OCI-LY3 (cell line): ENCODE measurements around the gene TMEM255A.
A peak's percentile ranks its signal among the peaks of the same experiment; 100 is the strongest.

Source experiments
- H2AFZ ChIP-seq: fragments of 200-600, 300-600 bp; shearing (Covaris generic); 2 replicates; pipeline ENCODE4 v1.6.0; 2014; ENCODE audit warnings: antibody characterized with exemption, low read depth, low read length
- H3K27ac ChIP-seq: fragments of 200-600, 300-600 bp; sonication (generic); 2 replicates; pipeline ENCODE4 v1.5.1; 2014; ENCODE audit warnings: mild to moderate bottlenecking, low read length, moderate library complexity, mixed read lengths
- H3K27me3 ChIP-seq: fragments of 200-600, 300-600 bp; sonication (generic); 2 replicates; pipeline ENCODE4 v1.6.1; 2014; ENCODE audit warnings: low read depth, low read length, mixed read lengths
- H3K36me3 ChIP-seq: fragments of 200-600, 300-600 bp; sonication (generic); replicated peaks from 2 replicates; pipeline ENCODE3; 2014; ENCODE audit warnings: low read depth, low read length, mixed read lengths
- H3K4me1 ChIP-seq: fragments of 300-600, 200-600 bp; sonication (generic); 2 replicates; pipeline ENCODE4 v1.6.1; 2014; ENCODE audit warnings: low read length, mixed read lengths
- H3K4me2 ChIP-seq: fragments of 200-600, 300-600 bp; sonication (generic); 2 replicates; pipeline ENCODE4 v1.6.1; 2014; ENCODE audit warnings: low read length, mixed read lengths
- H3K4me3 ChIP-seq: fragments of 300-600, 200-600 bp; sonication (generic); 2 replicates; pipeline ENCODE4 v1.5.1; 2014; ENCODE audit warnings: antibody characterized with exemption, mild to moderate bottlenecking, low read length, moderate library complexity
- H3K79me2 ChIP-seq: fragments of 300-600, 200-600 bp; shearing (Covaris generic); 2 replicates; pipeline ENCODE4 v1.6.1; 2014; ENCODE audit warnings: mild to moderate bottlenecking, low read length, mixed read lengths
- H3K9ac ChIP-seq: fragments of 300-600, 200-600 bp; shearing (Covaris generic); 2 replicates; pipeline ENCODE4 v1.6.0; 2014; ENCODE audit warnings: mild to moderate bottlenecking, low read length, moderate library complexity
- H3K9me3 ChIP-seq: fragments of 200-600, 300-600 bp; shearing (Covaris generic); 2 replicates; pipeline ENCODE4 v1.6.1; 2014; ENCODE audit warnings: low read length, mixed read lengths; ENCODE audit not compliant: insufficient read depth
- H4K20me1 ChIP-seq: fragments of 200-600, 300-600 bp; sonication (generic); 2 replicates; pipeline ENCODE4 v1.6.1; 2016; ENCODE audit warnings: low read length, mixed read lengths; ENCODE audit not compliant: insufficient read depth
- CTCF ChIP-seq: fragments of 200-600, 300-600 bp; sonication (generic); IDR thresholded peaks from 2 replicates; pipeline ENCODE4 v1.5.1; 2014; ENCODE audit warnings: antibody characterized with exemption, low read length, low read depth
- EZH2phosphoT487 ChIP-seq: fragments of 200-600 bp; shearing (Covaris generic); IDR thresholded peaks from 2 replicates; pipeline ENCODE4 v1.6.1; 2018; ENCODE audit warnings: antibody characterized with exemption, mixed run types, low read depth

The TMEM255A gene

GRCh38 chrX:120306630-120307029 is 4.6 kb downstream of the TMEM255A start:
- Histone ChIP-seq H3K4me1 (peaks cover 51% of the 10 kb centered on the region), H3K4me3 (no peak overlapping the region), H3K27me3 (0 out of 2 replicates have a peak, but pooled peaks cover 3% of the 10 kb centered on the region), H3K79me2 (no peaks in the 10 kb centered on the region), H3K9ac (no peak overlapping the region), H3K4me2 (no peak overlapping the region), H4K20me1 (no peaks in the 10 kb centered on the region), H3K36me3 (no peaks in the 10 kb centered on the region), H3K27ac (no peak overlapping the region), H3K9me3 (no peaks in the 10 kb centered on the region), H2AFZ (no peak overlapping the region)
- TF ChIP-seq EZH2phosphoT487 (no peak), CTCF (no peak)

DNA sequence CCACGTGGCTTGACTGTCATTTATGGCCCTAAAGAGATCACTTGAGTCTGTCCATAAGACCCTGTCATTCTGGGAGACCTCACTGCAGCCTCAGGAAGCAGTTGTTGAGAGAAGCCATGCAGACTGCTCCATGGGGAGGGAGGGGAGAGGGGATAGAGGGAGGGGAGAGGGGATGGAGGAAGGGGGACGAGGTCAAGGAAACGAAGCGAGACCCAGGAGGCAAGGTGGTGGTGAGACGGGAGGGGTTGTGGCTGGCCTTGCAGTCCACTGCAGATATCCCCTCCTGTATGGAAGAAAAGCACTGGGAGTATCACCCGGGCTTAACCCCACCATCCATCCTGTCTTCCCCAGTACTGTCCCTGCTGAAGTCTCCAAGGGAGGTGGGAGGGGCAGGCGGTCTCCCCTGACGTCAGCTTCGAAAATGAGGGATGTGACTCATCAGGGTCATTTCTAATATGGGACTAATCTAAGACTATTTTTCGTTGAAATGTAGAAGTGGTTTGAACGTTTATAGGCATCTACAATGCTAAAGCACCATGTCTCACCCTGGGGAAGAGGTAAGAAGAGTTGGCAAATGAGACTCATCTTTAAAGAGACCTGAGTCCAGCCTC is 5.6 kb downstream of the TMEM255A start:
- Histone ChIP-seq H3K36me3 (no peaks in the 10 kb centered on the region), H3K27me3 (0 out of 2 replicates have a peak, but pooled peaks cover 3% of the 10 kb centered on the region), H3K9me3 (no peaks in the 10 kb centered on the region), H4K20me1 (no peaks in the 10 kb centered on the region), H3K27ac (no peak overlapping the region), H3K4me2 (no peak overlapping the region), H3K4me3 (no peak overlapping the region), H3K79me2 (no peaks in the 10 kb centered on the region), H3K9ac (no peak overlapping the region), H3K4me1 (peaks cover 59% of the 10 kb centered on the region), H2AFZ (no peak overlapping the region)
- TF ChIP-seq EZH2phosphoT487: no peak
- TF ChIP-seq CTCF: no peak

DNA sequence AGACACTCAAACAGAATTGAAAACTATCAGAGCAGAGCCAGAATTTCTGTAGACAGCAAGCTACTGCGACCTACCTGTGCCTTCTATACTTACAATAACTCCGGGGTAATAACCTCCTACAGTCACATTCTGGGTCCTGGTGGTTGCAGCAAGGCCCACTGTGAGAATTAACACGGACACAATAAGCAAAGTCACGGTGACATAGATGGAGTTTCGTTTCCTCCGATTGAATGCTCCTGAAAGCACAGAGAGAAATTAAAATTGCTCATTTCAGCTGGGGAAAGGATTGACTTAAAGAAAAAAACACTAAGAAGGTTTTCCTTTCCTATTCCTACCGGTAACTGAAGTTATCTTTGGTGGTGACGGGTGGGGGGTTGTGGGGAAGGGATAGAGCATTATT is 7.0 kb downstream of the TMEM255A start:
- TF ChIP-seq CTCF (no peak), EZH2phosphoT487 (no peak)
- Histone ChIP-seq H3K79me2 (no peaks in the 10 kb centered on the region), H3K4me1 (peaks cover 59% of the 10 kb centered on the region), H3K9ac (peak overlapping the region; percentile 50), H3K27me3 (0 out of 2 replicates have a peak, but pooled peaks cover 3% of the 10 kb centered on the region), H3K4me2 (peak overlapping the region; percentile 69), H3K27ac (peak overlapping the region; percentile 59), H4K20me1 (no peaks in the 10 kb centered on the region), H3K36me3 (no peaks in the 10 kb centered on the region), H2AFZ (peak overlapping the region; percentile 82), H3K9me3 (no peaks in the 10 kb centered on the region), H3K4me3 (peak overlapping the region; percentile 59)

GRCh38 chrX:120302434-120302833 is 8.8 kb downstream of the TMEM255A start:
- peak overlapping the region; percentile 44 for H3K9ac ChIP-seq
- H4K20me1 ChIP-seq: no peaks in the 10 kb centered on the region
- peak overlapping the region; percentile 59 for H3K4me3 ChIP-seq
- H3K79me2 ChIP-seq: no peaks in the 10 kb centered on the region
- peak overlapping the region; percentile 40 for H3K27ac ChIP-seq
- no peaks in the 10 kb centered on the region for H3K27me3 ChIP-seq
- H3K4me1 ChIP-seq: peaks cover 57% of the 10 kb centered on the region
- H3K36me3 ChIP-seq: no peaks in the 10 kb centered on the region
- peak overlapping the region; percentile 69 for H3K4me2 ChIP-seq
- TF ChIP-seq CTCF: no peak
- TF ChIP-seq EZH2phosphoT487: no peak
- H3K9me3 ChIP-seq: no peaks in the 10 kb centered on the region
- peak overlapping the region; percentile 51 for H2AFZ ChIP-seq
